A549 treated with Hydrocortisone at 1 μM for 4 hours (cell line): ENCODE results near the gene SNRPD1. TPM values are rescaled to one million over a fixed set of nuclear protein-coding genes. Genes with fewer than 3 reads are reported as not detected.

Experiments
- total RNA-seq: library from RNA; stranded (reverse); fragments of 200-300 nt; extraction: Qiagen RNA extraction; gene quantifications from 5 replicates; pipeline ENCODE4 v1.2.3, GENCODE V29; 2022

The SNRPD1 gene
- 114 to 187 TPM (median 156 TPM) in 5 replicates for total RNA-seq

DNA sequence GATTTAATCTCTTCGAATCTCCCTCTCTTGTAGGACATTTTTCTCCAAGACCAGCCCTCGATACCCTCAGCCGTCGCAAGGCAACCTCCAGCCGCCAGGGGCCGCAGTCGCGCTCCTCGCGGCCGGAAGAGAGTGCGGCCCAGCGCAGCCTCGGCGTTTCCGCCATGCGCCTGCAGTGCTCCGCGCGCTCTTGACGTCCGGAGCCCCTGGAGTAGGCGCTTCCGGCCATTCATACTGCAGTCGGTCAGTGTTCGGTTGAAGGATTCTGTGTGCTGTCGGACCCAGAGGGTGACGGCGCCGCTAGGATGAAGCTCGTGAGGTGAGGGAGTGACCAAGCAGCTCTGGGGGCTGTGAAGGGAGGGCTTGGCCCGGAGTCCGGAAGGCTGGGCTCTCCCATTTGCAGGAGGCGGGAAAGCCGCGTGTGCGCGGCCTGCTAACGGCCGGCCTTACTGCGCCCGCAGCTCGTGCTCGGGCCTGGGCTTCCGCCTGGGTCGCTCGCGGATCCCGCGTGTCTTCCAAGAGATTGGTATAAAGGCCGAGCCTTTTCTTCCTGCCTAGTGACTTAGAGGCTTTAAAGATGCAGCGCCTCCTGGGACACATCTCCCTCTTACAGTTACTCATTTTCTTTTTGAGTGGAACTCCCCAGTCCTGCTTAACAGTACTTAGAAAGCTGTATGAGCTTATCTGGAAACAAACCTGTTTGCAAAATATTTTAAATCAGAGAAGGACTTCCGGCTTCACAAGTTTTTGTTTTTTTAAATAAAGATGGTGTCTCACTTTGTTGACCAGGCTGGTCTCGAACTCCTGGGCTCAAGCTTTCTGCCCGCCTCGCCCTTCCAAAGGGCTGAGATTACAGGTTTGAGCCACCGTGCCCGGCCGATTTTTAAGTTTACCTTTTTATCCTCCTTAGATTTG lies at the start of gene SNRPD1:
TSS of gene SNRPD1 (plus strand) at position 190 of the 915 bp plus-strand sequence. CDS start at position 306, 116 bp downstream.

DNA sequence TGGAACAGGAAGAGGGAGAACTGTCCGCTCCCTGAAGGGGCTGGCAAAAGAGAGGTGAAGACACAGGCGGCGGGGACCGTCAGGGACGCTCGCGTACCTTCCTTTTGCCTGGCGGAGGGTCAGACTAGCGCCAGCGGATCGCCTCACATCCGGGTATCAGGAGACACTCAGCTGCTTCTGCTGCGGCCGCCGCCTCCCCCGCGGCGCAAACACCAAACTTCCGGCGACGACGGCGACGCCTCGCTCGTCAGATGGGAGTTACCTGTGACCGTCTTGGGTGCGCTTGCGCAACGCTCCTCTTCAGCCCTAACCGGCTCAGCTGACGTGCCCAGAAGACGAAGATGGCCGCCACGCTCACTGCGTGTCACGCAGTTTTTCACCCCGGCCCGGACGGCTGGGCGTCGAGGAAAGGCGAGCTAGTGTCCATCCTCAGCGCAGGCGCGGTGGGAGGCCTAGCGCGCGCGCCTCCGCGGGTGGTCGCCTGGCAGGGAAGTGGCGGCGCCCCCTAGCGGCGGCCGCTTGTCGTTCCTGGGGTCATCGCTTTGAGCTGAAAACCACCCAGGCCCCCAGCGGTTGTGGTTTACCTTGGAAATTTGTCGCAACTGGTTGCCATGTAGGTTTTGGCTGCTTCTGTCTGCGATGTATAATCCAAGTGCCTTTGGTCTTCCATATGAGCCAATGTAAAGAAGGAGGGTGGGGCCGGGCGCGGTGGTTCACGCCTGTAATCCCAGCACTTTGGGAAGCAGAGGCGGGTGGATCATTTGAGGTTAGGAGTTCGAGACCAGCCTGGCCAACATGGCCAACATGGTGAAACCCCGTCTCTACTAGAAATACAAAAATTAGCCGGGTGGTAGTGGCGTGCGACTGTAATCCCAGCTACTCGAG lies 11.3 kb upstream of the SNRPD1 start, which contains the start of gene ESCO1:
TSS of gene ESCO1 (minus strand) at position 179 of the 885 bp plus-strand sequence. CDS start 25,861 bp downstream, outside the sequence.

Other genes starting within 250 kb of the SNRPD1 start
- gene ESCO1, start 11.6 kb upstream of the SNRPD1 start, total RNA-seq, result 8.3 to 10.4 TPM (median 9.1 TPM) in 5 replicates
- 18.3 to 21.6 TPM (median 19.1 TPM) in 5 replicates for gene ABHD3, start 92.5 kb downstream of the SNRPD1 start, total RNA-seq
- gene MIB1, start 128.5 kb downstream of the SNRPD1 start, total RNA-seq, result 4.9 to 11.2 TPM (median 8.6 TPM) in 5 replicates